Measurements from ENCODE around the gene CELSR3.

The CELSR3 gene

GRCh38 chr3:48674505-48674904, 11.8 kb upstream of the CELSR3 start:
- Histone ChIP-seq H3K4me1 (ENCODE audit: insufficient read depth, insufficient read length) (peaks cover 6% of the 10 kb centered on the region), H3K36me3 (ENCODE audit: insufficient read depth, insufficient read length, low read length) (peaks cover 77% of the 10 kb centered on the region), H3K27me3 (ENCODE audit: insufficient read depth, insufficient read length) (no peaks in the 10 kb centered on the region), H3K9me3 (ENCODE audit: insufficient read depth, low read length) (no peaks in the 10 kb centered on the region), H3K9ac (ENCODE audit: insufficient read length, low read depth) (no peak overlapping the region), H3K4me3 (ENCODE audit: insufficient read length, low read depth) (no peak overlapping the region)
- TF ChIP-seq ZNF274 (IDR thresholded peaks at IDR 0.05; ENCODE audit: low read depth, low read length) (no peak), SUZ12 (IDR thresholded peaks at IDR 0.05; ENCODE audit: extremely low read depth, insufficient read depth, insufficient read length) (no peak), YY1 (IDR thresholded peaks at IDR 0.05; ENCODE audit: insufficient read depth, insufficient read length) (no peak)
- DNase-seq (ENCODE audit: low read depth, low spot score), result no peak

GRCh38 chr3:48672522-48672921, 9.8 kb upstream of the CELSR3 start:
- Histone ChIP-seq H3K4me3 (ENCODE audit: insufficient read length, low read depth) (no peak overlapping the region), H3K9me3 (ENCODE audit: insufficient read depth, low read length) (no peaks in the 10 kb centered on the region), H3K9ac (ENCODE audit: insufficient read length, low read depth) (no peak overlapping the region), H3K27me3 (ENCODE audit: insufficient read depth, insufficient read length) (no peaks in the 10 kb centered on the region), H3K4me1 (ENCODE audit: insufficient read depth, insufficient read length) (no peaks in the 10 kb centered on the region), H3K36me3 (ENCODE audit: insufficient read depth, insufficient read length, low read length) (peaks cover 61% of the 10 kb centered on the region)
- no peak for TF ChIP-seq ZNF274 (IDR thresholded peaks at IDR 0.05; ENCODE audit: low read depth, low read length)
- TF ChIP-seq SUZ12 (IDR thresholded peaks at IDR 0.05; ENCODE audit: extremely low read depth, insufficient read depth, insufficient read length), result no peak
- DNase-seq (ENCODE audit: low read depth, low spot score), result no peak

- DNase-seq (ENCODE audit: low read depth, low spot score), result no peak
- Histone ChIP-seq H3K27me3 (ENCODE audit: insufficient read depth, insufficient read length) (peaks cover 7% of the 10 kb centered on the region), H3K36me3 (ENCODE audit: insufficient read depth, insufficient read length, low read length) (peaks cover 22% of the 10 kb centered on the region), H3K9me3 (ENCODE audit: insufficient read depth, low read length) (no peaks in the 10 kb centered on the region), H3K4me1 (ENCODE audit: insufficient read depth, insufficient read length) (peaks cover 10% of the 10 kb centered on the region), H3K4me3 (ENCODE audit: insufficient read length, low read depth) (no peak overlapping the region), H3K9ac (ENCODE audit: insufficient read length, low read depth) (peak overlapping the region; percentile 22)
- TF ChIP-seq SUZ12 (IDR thresholded peaks at IDR 0.05; ENCODE audit: extremely low read depth, insufficient read depth, insufficient read length) (no peak), YY1 (IDR thresholded peaks at IDR 0.05; ENCODE audit: insufficient read depth, insufficient read length) (no peak), ZNF274 (IDR thresholded peaks at IDR 0.05; ENCODE audit: low read depth, low read length) (no peak)
These were observed 2.2 kb upstream of the CELSR3 start for GRCh38 chr3:48664929-48665328.

GRCh38 chr3:48664313-48664644, 1.6 kb upstream of the CELSR3 start:
- DNase-seq (ENCODE audit: low read depth, low spot score), result no peak
- H3K9me3 ChIP-seq (ENCODE audit: insufficient read depth, low read length), result no peaks in the 10 kb centered on the region
- no peak overlapping the region for H3K4me3 ChIP-seq (ENCODE audit: insufficient read length, low read depth)
- peaks cover 7% of the 10 kb centered on the region for H3K27me3 ChIP-seq (ENCODE audit: insufficient read depth, insufficient read length)
- TF ChIP-seq SUZ12 (IDR thresholded peaks at IDR 0.05; ENCODE audit: extremely low read depth, insufficient read depth, insufficient read length) (no peak), YY1 (IDR thresholded peaks at IDR 0.05; ENCODE audit: insufficient read depth, insufficient read length) (no peak), ZNF274 (IDR thresholded peaks at IDR 0.05; ENCODE audit: low read depth, low read length) (no peak)
- H3K4me1 ChIP-seq (ENCODE audit: insufficient read depth, insufficient read length), result peaks cover 10% of the 10 kb centered on the region
- peak overlapping the region; percentile 22 for H3K9ac ChIP-seq (ENCODE audit: insufficient read length, low read depth)
- H3K36me3 ChIP-seq (ENCODE audit: insufficient read depth, insufficient read length, low read length), result peaks cover 24% of the 10 kb centered on the region

DNA sequence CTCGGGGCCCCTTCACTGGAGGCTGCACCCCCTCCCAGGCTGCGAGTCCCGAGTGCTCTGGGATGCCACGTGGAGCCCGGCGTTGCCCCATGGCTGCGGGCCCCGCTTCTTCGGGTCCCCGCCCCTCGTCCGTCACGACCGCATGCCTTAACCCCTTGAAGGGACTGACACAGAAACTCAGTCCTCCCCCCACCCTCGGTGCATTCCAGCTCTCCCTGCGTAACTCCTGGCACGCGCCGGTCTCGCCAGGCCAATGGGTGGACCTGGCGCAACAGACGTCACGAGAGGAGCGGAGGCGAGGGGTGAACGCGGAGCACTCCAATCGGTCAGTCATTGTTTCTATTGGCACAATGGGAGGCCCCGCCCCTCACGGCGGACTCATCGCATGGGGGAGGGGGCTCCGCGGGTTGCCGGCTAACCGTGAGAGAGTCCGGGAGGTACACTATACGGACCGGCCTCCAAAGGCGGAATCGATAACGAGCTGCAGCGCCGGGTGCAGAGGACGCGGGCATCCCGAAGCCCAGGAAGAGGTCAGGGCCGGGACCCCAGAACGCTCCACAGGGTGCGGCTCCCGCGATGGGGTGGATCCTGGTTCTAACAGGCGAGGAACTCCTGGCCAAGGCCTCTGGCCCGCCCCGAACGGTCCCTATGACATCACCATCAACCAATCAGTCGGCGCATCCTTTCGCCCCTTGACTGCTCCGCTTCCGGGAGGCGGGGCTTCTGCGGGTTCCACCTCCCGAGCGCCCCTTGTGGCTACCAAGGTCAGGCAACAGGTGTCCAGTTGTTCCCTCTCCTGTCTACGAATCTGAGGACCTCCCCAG, 1.0 kb upstream of the CELSR3 start:
- Histone ChIP-seq H3K4me3 (ENCODE audit: insufficient read length, low read depth) (peak overlapping the region; percentile 93), H3K36me3 (ENCODE audit: insufficient read depth, insufficient read length, low read length) (peaks cover 27% of the 10 kb centered on the region), H3K27me3 (ENCODE audit: insufficient read depth, insufficient read length) (peaks cover 7% of the 10 kb centered on the region), H3K9me3 (ENCODE audit: insufficient read depth, low read length) (no peaks in the 10 kb centered on the region), H3K9ac (ENCODE audit: insufficient read length, low read depth) (peak overlapping the region; percentile 98), H3K4me1 (ENCODE audit: insufficient read depth, insufficient read length) (peaks cover 10% of the 10 kb centered on the region)
- peak; percentile 99 for DNase-seq (ENCODE audit: low read depth, low spot score)
- TF ChIP-seq SUZ12 (IDR thresholded peaks at IDR 0.05; ENCODE audit: extremely low read depth, insufficient read depth, insufficient read length) (no peak), YY1 (IDR thresholded peaks at IDR 0.05; ENCODE audit: insufficient read depth, insufficient read length) (no peak), ZNF274 (IDR thresholded peaks at IDR 0.05; ENCODE audit: low read depth, low read length) (no peak)

- H3K4me3 ChIP-seq (ENCODE audit: insufficient read length, low read depth), result peak overlapping the region; percentile 93
- H3K36me3 ChIP-seq (ENCODE audit: insufficient read depth, insufficient read length, low read length), result peaks cover 35% of the 10 kb centered on the region
- H3K9me3 ChIP-seq (ENCODE audit: insufficient read depth, low read length), result no peaks in the 10 kb centered on the region
- peaks cover 7% of the 10 kb centered on the region for H3K27me3 ChIP-seq (ENCODE audit: insufficient read depth, insufficient read length)
- peaks cover 10% of the 10 kb centered on the region for H3K4me1 ChIP-seq (ENCODE audit: insufficient read depth, insufficient read length)
- H3K9ac ChIP-seq (ENCODE audit: insufficient read length, low read depth), result peak overlapping the region; percentile 98
- TF ChIP-seq YY1 (IDR thresholded peaks at IDR 0.05; ENCODE audit: insufficient read depth, insufficient read length) (no peak), SUZ12 (IDR thresholded peaks at IDR 0.05; ENCODE audit: extremely low read depth, insufficient read depth, insufficient read length) (no peak), ZNF274 (IDR thresholded peaks at IDR 0.05; ENCODE audit: low read depth, low read length) (no peak)
- DNase-seq (ENCODE audit: low read depth, low spot score), result no peak
These were observed 437 bp downstream of the CELSR3 start for GRCh38 chr3:48662145-48662752.

- Histone ChIP-seq H3K9me3 (ENCODE audit: insufficient read depth, low read length) (no peaks in the 10 kb centered on the region), H3K4me1 (ENCODE audit: insufficient read depth, insufficient read length) (peaks cover 13% of the 10 kb centered on the region), H3K36me3 (ENCODE audit: insufficient read depth, insufficient read length, low read length) (peaks cover 36% of the 10 kb centered on the region), H3K9ac (ENCODE audit: insufficient read length, low read depth) (peak overlapping the region; percentile 79), H3K27me3 (ENCODE audit: insufficient read depth, insufficient read length) (peaks cover 7% of the 10 kb centered on the region), H3K4me3 (ENCODE audit: insufficient read length, low read depth) (peak overlapping the region; percentile 51)
- DNase-seq (ENCODE audit: low read depth, low spot score), result no peak
- TF ChIP-seq SUZ12 (IDR thresholded peaks at IDR 0.05; ENCODE audit: extremely low read depth, insufficient read depth, insufficient read length), result no peak
- no peak for TF ChIP-seq ZNF274 (IDR thresholded peaks at IDR 0.05; ENCODE audit: low read depth, low read length)
- TF ChIP-seq YY1 (IDR thresholded peaks at IDR 0.05; ENCODE audit: insufficient read depth, insufficient read length), result no peak
These were observed 1.1 kb downstream of the CELSR3 start for GRCh38 chr3:48661501-48662144.

All from NT2/D1 (cell line).